ENCODE results near the gene ALOXE3.

The ALOXE3 gene

DNA sequence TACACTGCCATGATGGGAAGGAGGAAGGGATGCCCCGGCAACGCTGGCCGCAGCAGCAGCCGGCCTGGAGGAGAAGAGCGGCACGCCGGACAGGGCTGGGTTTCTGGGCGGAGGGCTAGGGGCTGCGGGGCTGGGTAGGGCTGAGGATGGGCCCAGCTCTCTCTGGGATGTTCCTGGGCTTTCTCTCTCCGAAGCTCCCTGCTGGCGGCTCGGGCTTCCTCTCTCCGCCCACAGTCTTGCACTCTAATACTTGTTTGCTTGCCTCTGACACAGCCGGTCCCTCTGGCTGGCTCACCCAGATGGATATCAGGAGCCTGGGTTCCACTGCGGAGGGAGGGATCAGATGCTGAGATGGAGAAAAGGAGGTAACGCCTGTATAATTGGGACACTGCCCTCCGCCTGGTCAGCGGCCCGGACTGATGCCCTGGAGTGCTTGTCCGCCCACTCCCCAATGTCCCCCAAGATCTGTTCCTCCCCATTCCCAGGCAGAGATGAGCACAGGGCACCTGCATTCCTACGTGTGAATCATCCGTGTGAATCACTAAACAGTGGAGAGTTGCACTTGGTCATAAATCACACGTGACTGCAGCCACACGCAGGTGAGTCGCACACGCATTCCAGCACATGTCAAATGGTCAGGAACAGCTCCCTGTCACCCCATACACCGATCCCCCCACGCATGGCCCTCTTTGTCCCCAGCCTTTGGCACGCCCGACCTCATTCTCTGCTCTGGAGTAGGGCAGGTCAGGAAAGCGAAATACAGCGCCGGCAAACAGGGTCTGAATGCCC lies at the start of gene ALOXE3:
TSS of gene ALOXE3 (minus strand) at position 535 of the 789 bp plus-strand sequence. CDS start at position 11, 524 bp downstream.
- in situ Hi-C loops (cut with MboI; ENCODE audit: low sequenced_read_pairs): no loop called here

GRCh38 chr17:8167526-8167925 lies 49.2 kb upstream of the ALOXE3 start:
- in situ Hi-C loops (cut with MboI; ENCODE audit: low sequenced_read_pairs): no loop called here

DNA sequence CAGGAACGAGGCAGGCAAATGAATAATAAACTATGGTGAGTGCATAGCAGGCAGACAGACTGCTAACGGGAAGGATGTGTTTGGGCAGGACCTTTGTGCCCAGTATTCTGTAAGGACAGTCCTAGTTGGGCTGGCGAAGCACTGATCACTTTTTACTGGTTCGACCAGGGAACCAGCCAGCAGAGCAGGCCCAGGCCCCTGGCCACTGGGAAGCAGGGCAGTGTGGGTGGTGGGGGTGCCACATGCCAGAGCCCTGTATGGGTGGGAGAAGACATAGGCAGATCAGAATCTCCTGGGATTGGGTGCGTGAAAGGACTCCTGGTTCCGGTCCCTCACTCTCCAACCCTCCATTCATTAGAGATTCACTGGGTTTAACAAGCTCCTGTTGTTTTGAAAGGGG lies 48.4 kb upstream of the ALOXE3 start:
- in situ Hi-C loops (cut with MboI; ENCODE audit: low sequenced_read_pairs): no loop called here

- in situ Hi-C loops (cut with MboI; ENCODE audit: low sequenced_read_pairs): no loop called here
These were observed 46.5 kb upstream of the ALOXE3 start for GRCh38 chr17:8164815-8165131.

DNA sequence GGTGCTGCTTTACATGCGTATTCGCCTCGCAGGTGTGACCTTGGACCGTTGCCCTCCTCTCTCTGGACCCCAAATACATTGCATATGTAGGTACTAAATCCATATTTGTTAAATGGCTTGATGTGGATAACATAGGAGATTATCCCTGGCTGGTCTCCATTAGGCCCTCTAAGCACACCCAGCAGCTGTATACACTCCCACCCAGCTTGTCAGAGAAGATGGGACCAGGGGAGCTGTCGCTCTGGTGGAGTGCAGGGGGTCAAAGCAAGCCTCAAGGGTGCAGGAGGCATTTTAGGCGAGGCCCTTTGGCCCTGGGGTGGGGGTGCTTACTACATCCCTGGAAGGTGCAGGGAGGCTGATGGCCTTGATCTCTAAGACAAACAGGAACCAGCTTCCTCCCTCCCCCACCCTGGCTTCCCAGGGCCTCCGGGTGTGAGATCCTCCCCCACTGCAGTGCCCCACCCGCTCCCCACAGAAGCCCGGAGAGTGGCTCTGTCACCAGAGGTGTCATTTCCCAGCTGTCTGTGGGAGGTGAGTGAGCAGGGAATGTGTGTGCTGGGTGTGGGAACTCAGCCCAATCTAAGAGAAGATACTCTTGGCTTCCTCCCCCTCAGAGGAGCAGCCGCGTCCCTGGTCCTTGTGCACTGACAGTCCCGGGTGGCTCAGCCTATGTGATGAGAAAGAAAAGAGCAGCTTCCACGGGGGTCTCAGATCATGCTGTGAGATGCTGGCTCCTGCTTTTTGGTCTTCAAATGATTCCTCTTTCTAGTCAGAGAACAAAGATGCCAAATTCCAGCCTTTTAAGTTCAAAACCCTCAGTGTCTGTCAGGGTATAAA lies 45.9 kb upstream of the ALOXE3 start:
- in situ Hi-C loops (cut with MboI; ENCODE audit: low sequenced_read_pairs): no loop called here

GRCh38 chr17:8162997-8163977 lies 45.0 kb upstream of the ALOXE3 start:
- in situ Hi-C loops (cut with MboI; ENCODE audit: low sequenced_read_pairs): no loop called here

DNA sequence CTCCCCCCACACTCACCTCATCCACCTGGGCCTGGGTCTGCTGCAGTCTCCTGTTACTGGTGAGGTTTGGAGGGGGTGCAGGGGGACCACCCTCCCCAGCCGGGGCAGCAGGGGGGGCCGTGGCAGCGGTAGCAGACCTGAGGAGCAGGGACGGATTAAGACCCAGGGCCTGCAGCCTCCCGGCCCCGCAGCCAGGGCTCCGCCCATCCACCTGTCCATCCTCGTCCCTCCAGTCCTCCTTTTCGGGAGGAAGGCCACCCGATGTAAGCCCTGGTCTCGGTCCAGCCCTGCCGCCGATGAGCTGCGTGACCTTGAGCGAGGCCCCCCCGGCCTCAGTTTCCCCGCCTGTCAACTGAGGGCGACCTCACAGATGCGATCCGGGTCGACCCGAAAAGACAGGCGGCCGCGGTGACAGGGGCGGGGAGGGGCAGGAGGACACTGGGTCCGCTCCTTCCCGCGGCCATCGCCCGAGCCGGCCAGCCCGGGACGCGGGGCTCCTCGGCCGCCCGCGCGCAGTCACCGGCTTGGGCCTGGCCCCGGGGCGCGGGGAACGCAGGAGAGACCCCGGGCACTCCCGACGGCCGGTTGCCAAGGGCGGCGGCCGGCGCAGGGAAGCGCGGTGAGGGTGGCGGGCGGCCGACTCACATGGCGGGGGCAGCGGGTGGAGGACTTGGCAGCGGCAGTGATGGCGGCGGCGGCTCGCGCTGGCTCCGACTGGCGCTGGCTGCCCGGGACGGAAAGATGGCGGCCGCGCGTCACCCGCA lies 44.1 kb upstream of the ALOXE3 start, which contains the start of gene VAMP2:
TSS of gene VAMP2 (minus strand) at position 716 of the 764 bp plus-strand sequence. CDS start at position 647, 69 bp downstream.
- in situ Hi-C loops (cut with MboI; ENCODE audit: low sequenced_read_pairs): no loop called here

DNA sequence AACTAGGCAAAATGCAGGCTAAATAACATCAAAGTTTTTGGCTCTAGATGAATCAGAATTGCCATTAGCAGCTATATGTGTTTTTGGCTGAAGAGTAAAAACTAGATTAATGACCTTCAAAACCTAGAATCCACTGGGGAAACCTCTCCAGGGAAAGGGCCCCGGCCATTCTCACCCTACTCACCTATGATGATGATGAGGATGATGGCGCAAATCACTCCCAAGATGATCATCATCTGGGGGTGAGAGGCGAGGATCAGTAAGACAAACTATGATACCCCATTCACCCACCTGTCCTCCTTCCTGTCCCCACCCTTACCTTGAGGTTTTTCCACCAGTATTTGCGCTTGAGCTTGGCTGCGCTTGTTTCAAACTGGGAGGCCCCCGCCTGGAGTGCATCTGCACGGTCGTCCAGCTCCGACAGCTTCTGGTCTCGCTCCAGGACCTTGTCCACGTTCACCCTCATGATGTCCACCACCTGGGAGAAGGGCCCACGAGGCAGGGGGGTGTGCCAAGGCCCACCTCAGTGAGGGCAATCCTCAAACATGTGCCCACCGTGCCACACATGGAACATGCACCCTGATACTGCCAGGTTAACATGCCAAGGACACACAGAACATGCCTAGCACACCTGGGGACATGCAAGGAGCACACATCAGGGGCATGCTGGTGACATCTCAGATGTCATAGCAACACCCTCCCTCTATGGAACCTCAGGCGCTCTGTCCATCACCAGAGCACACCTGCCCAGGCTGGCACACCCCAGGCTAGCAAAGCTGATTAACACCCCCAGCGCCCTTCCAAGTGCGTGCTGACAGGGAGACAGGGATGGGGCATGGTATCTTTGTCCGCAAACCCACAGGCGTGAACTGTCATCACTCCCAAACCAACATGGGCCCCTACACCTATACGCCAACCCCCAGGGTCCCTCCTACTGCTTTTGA lies 43.2 kb upstream of the ALOXE3 start:
- in situ Hi-C loops (cut with MboI; ENCODE audit: low sequenced_read_pairs): no loop called here

GRCh38 chr17:8160741-8161221 lies 42.5 kb upstream of the ALOXE3 start:
- in situ Hi-C loops (cut with MboI; ENCODE audit: low sequenced_read_pairs): no loop called here

- in situ Hi-C loops (cut with MboI; ENCODE audit: low sequenced_read_pairs): no loop called here
These were observed 41.9 kb upstream of the ALOXE3 start for GRCh38 chr17:8160224-8160577.

- in situ Hi-C loops (cut with MboI; ENCODE audit: low sequenced_read_pairs): no loop called here
These were observed 41.3 kb upstream of the ALOXE3 start for GRCh38 chr17:8159459-8160223.

GRCh38 chr17:8159032-8159400 lies 40.7 kb upstream of the ALOXE3 start:
- in situ Hi-C loops (cut with MboI; ENCODE audit: low sequenced_read_pairs): no loop called here

DNA sequence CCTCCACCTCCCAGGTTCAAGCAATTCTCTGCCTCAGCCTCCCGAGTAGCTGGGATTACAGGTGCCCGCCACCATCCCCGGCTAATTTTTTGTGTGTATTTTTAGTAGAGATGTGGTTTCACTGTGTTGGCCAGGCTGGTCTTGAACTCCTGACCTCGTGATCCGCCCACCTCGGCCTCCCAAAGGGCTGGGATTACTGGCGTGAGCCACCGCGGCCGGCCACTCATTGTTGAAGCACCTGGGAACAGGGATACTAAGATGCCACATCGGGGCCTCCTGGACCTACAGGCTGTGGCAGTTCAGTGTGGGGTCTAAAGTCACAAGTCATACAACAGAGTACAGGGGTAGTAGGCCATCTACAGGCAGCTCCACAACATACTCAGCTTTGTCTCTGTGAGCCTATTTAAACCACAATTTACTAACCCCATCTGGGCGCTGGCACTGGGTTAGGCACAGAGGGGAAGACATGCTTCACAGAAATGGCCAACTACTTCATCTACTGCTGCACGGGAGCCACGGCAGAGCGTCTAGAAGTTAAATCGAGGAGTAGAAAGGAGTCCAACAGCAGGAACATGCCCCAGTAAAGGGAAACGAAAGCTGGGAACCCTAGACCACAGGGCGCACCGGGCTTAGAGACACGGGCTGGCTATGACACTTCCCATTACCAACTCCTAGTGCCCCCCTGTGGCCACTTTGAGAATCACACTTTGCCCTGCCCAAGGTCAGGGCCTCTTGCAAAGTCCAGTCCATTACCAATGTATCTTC lies 40.1 kb upstream of the ALOXE3 start:
- in situ Hi-C loops (cut with MboI; ENCODE audit: low sequenced_read_pairs): no loop called here

- in situ Hi-C loops (cut with MboI; ENCODE audit: low sequenced_read_pairs): no loop called here
These were observed 38.1 kb upstream of the ALOXE3 start for GRCh38 chr17:8156246-8156992.

DNA sequence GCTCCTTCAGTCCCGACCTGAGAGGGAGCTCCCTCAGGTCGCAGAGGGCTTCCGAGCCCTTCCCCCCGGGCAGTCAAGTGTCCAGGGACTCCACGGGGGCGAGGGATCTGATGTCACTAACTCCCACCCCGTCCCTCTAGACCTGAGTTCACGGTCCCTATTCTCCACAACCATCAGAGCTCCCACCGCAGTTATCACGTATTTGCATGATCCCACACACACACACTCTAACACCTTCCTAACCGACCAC lies 37.6 kb upstream of the ALOXE3 start:
- in situ Hi-C loops (cut with MboI; ENCODE audit: low sequenced_read_pairs): no loop called here

DNA sequence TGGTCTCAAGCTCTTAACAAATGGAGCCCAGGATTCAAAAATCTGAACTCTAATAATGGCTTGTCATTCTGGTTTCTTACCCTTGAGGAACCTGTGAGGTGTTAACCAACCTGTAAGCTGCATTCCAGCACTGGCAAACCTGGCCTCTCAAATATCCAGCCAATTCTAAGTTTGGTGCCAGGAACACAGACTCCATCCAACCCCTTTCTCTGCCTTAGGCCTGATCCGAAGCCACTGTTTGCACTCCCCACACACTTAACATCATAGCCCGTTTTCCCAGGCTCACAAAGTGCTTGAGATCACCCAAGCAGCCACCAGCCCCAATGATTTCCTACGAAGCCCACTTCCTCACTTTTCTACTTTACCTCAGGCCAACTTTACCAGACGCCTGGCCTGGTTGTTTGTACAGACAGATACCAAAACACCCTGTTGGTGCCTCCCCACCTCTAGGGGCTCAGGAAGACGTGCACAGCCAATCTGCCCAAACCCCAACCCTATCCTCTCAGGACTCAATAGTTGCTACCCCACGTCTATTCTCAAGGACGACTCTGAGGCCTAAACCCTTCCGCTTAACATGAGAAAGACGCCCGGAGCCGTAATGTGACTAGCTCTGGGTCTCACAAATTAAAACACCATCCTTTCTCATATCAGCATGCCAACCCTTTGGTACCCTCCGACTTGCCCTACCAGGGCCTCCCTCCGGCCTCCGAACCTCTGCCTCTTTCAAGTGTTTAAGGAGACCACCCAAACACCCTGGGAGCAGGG lies 37.1 kb upstream of the ALOXE3 start:
- in situ Hi-C loops (cut with MboI; ENCODE audit: low sequenced_read_pairs): no loop called here

Measured in hTERT RPE-1 (cell line).